ENCODE measurements around the gene CMIP.

- TF ChIP-seq CTCF (IDR thresholded peaks at IDR 0.05) (no peak), EZH2 (IDR thresholded peaks at IDR 0.05) (no peak)
Measured at GRCh38 chr16:81505011-81505661, 60.5 kb downstream of the CMIP start.

Measured in neural progenitor cell (in vitro differentiated cells).